ENCODE measurements around the gene STRA6.

DNA sequence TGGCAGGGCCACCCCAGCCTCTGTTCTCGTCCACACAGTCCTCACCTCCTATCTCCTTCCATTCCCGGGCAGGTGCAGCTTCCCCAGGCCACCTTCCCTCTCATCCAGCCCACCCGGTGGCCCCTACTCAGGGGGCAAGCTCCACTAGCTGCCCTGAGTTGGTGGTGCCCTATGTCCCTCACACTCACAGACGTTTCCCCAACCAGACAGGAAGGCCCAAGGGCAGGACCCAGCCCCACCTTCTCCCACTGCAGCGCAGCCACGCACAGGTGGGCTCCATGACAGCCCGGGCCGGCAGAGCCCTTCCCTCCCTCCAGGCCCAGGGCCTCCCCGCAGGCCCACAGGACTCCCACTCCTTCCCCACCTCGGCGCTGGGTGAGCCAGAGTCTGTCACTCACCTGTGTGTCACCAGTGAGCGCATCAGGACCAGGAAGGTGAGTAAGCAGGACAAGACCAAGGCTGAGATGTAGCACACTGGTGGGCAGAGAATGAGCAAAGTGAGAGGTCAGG lies 17.9 kb downstream of the STRA6 start:
- TF ChIP-seq, protein P1, sequence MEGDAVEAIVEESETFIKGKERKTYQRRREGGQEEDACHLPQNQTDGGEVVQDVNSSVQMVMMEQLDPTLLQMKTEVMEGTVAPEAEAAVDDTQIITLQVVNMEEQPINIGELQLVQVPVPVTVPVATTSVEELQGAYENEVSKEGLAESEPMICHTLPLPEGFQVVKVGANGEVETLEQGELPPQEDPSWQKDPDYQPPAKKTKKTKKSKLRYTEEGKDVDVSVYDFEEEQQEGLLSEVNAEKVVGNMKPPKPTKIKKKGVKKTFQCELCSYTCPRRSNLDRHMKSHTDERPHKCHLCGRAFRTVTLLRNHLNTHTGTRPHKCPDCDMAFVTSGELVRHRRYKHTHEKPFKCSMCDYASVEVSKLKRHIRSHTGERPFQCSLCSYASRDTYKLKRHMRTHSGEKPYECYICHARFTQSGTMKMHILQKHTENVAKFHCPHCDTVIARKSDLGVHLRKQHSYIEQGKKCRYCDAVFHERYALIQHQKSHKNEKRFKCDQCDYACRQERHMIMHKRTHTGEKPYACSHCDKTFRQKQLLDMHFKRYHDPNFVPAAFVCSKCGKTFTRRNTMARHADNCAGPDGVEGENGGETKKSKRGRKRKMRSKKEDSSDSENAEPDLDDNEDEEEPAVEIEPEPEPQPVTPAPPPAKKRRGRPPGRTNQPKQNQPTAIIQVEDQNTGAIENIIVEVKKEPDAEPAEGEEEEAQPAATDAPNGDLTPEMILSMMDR (IDR thresholded peaks at IDR 0.05; ENCODE audit: borderline replicate concordance, extremely low read depth, low read length, poor library complexity, severe bottlenecking) = no peak
- no peak for TF ChIP-seq EZH2 (IDR thresholded peaks at IDR 0.05; ENCODE audit: borderline replicate concordance, low read depth, low read length, severe bottlenecking)

All from DND-41 (cell line).